HEK293 (cell line): ENCODE measurements around the gene TAF8.

Source experiments
- TCF7L2 ChIP-seq: IDR thresholded peaks from 2 replicates; pipeline ENCODE4 v1.6.1; 2011; ENCODE audit warnings: low read depth, mild to moderate bottlenecking, inconsistent platforms, low read length, moderate library complexity, borderline replicate concordance
- ZNF549 ChIP-seq: fragments of 450-650 bp; IDR thresholded peaks from 2 replicates; pipeline ENCODE4 v1.5.1; 2018; ENCODE audit warnings: missing biosample characterization, missing genetic modification characterization, mild to moderate bottlenecking, inconsistent platforms, moderate library complexity
- ZNF670 ChIP-seq: fragments of 450-650 bp; formaldehyde crosslinking; IDR thresholded peaks from 2 replicates; pipeline ENCODE4 v1.5.1; 2016; ENCODE audit warnings: missing biosample characterization, missing genetic modification characterization, low read depth
- ZNF707 ChIP-seq: fragments of 450-650 bp; formaldehyde crosslinking; IDR thresholded peaks from 2 replicates; pipeline ENCODE4 v1.5.1; 2016; ENCODE audit warnings: missing biosample characterization, missing genetic modification characterization
- TF ChIP-seq, protein P1 (sequence below): fragments of 450-650 bp; formaldehyde crosslinking; IDR thresholded peaks from 2 replicates; pipeline ENCODE4 v1.5.1; 2016; ENCODE audit warnings: missing biosample characterization, missing genetic modification characterization
- TF ChIP-seq, protein P2 (sequence below): fragments of 450-650 bp; formaldehyde crosslinking; IDR thresholded peaks from 2 replicates; pipeline ENCODE4 v1.5.1; 2016; ENCODE audit warnings: missing biosample characterization, missing genetic modification characterization

DNA sequence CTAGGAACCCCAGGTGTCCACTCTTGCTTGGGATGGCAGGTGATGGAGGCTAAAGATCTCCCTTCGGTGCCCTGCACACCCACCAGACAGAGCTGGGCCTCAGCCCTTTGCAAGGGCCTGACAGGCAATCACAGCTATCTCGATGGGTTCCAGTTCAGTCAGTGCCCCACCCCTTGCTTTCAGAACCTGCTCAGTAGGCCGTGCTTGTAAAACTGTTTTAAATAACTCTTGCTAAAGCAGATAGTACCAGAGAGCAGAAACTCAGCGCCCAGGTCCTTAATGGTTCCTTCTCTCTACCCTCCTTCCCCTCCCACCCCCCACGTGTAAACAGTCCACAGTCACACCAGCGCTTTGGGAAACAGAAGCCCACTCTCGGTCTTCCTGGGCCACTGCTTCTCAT lies 52.9 kb downstream of the TAF8 start:
- TF ChIP-seq ZNF549 (tag by site-specific recombination) = no peak
- TF ChIP-seq, protein P1, sequence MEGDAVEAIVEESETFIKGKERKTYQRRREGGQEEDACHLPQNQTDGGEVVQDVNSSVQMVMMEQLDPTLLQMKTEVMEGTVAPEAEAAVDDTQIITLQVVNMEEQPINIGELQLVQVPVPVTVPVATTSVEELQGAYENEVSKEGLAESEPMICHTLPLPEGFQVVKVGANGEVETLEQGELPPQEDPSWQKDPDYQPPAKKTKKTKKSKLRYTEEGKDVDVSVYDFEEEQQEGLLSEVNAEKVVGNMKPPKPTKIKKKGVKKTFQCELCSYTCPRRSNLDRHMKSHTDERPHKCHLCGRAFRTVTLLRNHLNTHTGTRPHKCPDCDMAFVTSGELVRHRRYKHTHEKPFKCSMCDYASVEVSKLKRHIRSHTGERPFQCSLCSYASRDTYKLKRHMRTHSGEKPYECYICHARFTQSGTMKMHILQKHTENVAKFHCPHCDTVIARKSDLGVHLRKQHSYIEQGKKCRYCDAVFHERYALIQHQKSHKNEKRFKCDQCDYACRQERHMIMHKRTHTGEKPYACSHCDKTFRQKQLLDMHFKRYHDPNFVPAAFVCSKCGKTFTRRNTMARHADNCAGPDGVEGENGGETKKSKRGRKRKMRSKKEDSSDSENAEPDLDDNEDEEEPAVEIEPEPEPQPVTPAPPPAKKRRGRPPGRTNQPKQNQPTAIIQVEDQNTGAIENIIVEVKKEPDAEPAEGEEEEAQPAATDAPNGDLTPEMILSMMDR (tag by site-specific recombination) = no peak
- no peak for TF ChIP-seq ZNF670 (tag by site-specific recombination)
- TF ChIP-seq, protein P2, sequence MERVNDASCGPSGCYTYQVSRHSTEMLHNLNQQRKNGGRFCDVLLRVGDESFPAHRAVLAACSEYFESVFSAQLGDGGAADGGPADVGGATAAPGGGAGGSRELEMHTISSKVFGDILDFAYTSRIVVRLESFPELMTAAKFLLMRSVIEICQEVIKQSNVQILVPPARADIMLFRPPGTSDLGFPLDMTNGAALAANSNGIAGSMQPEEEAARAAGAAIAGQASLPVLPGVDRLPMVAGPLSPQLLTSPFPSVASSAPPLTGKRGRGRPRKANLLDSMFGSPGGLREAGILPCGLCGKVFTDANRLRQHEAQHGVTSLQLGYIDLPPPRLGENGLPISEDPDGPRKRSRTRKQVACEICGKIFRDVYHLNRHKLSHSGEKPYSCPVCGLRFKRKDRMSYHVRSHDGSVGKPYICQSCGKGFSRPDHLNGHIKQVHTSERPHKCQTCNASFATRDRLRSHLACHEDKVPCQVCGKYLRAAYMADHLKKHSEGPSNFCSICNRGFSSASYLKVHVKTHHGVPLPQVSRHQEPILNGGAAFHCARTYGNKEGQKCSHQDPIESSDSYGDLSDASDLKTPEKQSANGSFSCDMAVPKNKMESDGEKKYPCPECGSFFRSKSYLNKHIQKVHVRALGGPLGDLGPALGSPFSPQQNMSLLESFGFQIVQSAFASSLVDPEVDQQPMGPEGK (tag by site-specific recombination) = no peak
- no peak for TF ChIP-seq TCF7L2
- no peak for TF ChIP-seq ZNF707 (tag by site-specific recombination)
